Esophagus muscularis mucosa (tissue), 3 donors: Measurements from ENCODE around the gene GAL3ST3.

Experiments used
- CTCF ChIP-seq, 3 experiments: fragments of 200-600 bp in 2 of 3; fragments of 450-650 bp in 1 of 3; sonication (generic) in 2 of 3; IDR thresholded peaks; one replicate each; pipeline ENCODE4 v1.5.1; 2017 to 2019; ENCODE audit warnings: antibody characterized with exemption in 3 of 3, mild to moderate bottlenecking in 2 of 3, moderate library complexity in 1 of 3
- POLR2AphosphoS5 ChIP-seq, 2 donors: sonication (generic); formaldehyde crosslinking; IDR thresholded peaks; one replicate each; pipeline ENCODE4 v1.6.1; 2017; ENCODE audit warnings: antibody characterized with exemption in 2 of 2

DNA sequence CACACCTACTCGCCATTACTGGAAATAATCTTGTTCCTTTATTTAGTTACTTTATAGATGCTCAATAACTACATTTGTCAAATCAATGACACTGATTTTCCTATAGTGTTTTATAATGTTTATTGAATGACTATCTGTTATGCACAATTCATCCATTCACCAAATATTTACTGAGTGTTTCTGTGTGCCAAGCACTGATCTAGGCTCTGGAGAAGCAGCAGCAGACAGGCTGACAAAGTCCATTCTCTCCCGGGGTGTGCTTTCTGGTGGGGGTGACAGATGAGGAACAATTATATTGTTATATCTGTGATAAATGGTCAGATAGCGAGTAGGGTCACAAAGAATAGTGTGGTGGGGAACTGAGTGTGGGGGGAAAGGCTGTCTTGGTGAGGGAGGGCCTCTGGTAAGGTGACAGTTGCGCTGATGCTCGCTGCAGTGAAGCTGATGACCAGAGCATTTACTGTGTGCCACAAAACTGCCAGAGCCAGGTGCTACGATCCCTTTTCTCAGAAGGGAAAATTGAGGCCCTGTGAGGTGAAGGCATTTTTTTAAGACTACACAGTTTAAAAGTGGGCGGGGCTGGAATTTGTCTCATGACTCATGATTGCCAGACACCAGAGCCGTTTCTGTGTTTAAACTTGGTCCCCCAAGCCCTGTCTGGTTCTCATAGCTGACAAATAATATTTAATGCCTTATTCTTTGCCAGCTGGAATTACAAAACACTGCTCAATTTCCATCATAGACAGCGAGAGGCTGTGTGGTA, 31.3 kb upstream of the GAL3ST3 start:
- TF ChIP-seq CTCF (IDR thresholded peaks at IDR 0.05), result no peak
- TF ChIP-seq POLR2AphosphoS5 (IDR thresholded peaks at IDR 0.05), result no peak
